HepG2 (cell line): ENCODE results near the gene ABAT. TPM values are rescaled to one million over a fixed set of nuclear protein-coding genes. Genes with fewer than 3 reads are reported as not detected.

Experiments
- AHR ChIP-seq: IDR thresholded peaks from 2 replicates; pipeline ENCODE4 v1.6.1; 2018; ENCODE audit warnings: missing genetic modification reagents, missing compliant biosample characterization
- CAMTA2 ChIP-seq: sonication (generic); formaldehyde crosslinking; IDR thresholded peaks from 2 replicates; pipeline ENCODE4 v1.4.0; 2020; ENCODE audit warnings: mild to moderate bottlenecking, missing genetic modification reagents, borderline replicate concordance
- DRAP1 ChIP-seq: IDR thresholded peaks from 2 replicates; pipeline ENCODE4 v1.6.1; 2016; ENCODE audit warnings: missing genetic modification reagents, missing compliant biosample characterization
- HMGXB3 ChIP-seq: sonication (generic); formaldehyde crosslinking; IDR thresholded peaks from 2 replicates; pipeline ENCODE4 v1.4.0; 2020; ENCODE audit warnings: missing genetic modification reagents, borderline replicate concordance
- NFKBIZ ChIP-seq: IDR thresholded peaks from 2 replicates; pipeline ENCODE4 v1.6.1; 2018; ENCODE audit warnings: missing genetic modification reagents, missing compliant biosample characterization
- NR2F2 ChIP-seq: IDR thresholded peaks from 2 replicates; pipeline ENCODE4 v1.6.1; 2012; ENCODE audit warnings: low read depth, inconsistent platforms, borderline replicate concordance
- SUZ12 ChIP-seq: fragments of 150-350 bp; IDR thresholded peaks from 2 replicates; pipeline ENCODE4 v1.6.1; 2014; ENCODE audit warnings: low read depth, low read length
- U2AF1 ChIP-seq: fragments of 200-400 bp; formaldehyde crosslinking; optimal IDR thresholded peaks from 2 replicates; pipeline ENCODE3; 2017; ENCODE audit warnings: mild to moderate bottlenecking, low read depth, low read length
- ZBTB40 ChIP-seq, 2 experiments: fragments of 450-650 bp in 1 of 2; sonication (generic) in 1 of 2; formaldehyde crosslinking in 1 of 2; IDR thresholded peaks; 2 replicates each; pipeline versions ENCODE4 v1.6.1 to v1.8.0; 2016 to 2022; ENCODE audit warnings: antibody characterized with exemption in 1 of 2, mild to moderate bottlenecking in 1 of 2, missing genetic modification reagents in 1 of 2
- ZNF263 ChIP-seq: sonication (generic); formaldehyde crosslinking; IDR thresholded peaks from 2 replicates; pipeline ENCODE4 v1.4.0; 2020; ENCODE audit warnings: missing genetic modification reagents
- ZNF331 ChIP-seq: sonication (generic); formaldehyde crosslinking; IDR thresholded peaks from 2 replicates; pipeline ENCODE4 v1.4.0; 2020; ENCODE audit warnings: missing genetic modification reagents
- ZNF766 ChIP-seq: sonication (generic); formaldehyde crosslinking; IDR thresholded peaks from 2 replicates; pipeline ENCODE4 v1.5.0; 2020; ENCODE audit warnings: missing genetic modification reagents, borderline replicate concordance
- ZNF879 ChIP-seq: sonication (generic); formaldehyde crosslinking; IDR thresholded peaks from 2 replicates; pipeline ENCODE4 v1.8.1; 2023; ENCODE audit warnings: missing genetic modification reagents
- ZSCAN5A ChIP-seq: sonication (generic); formaldehyde crosslinking; IDR thresholded peaks from 2 replicates; pipeline ENCODE4 v1.8.0; 2022; ENCODE audit warnings: mild to moderate bottlenecking, missing genetic modification reagents, borderline replicate concordance
- polyA plus RNA-seq, 8 experiments: library from polyadenylated mRNA; depleted of rRNA in 3 of 8; stranded (reverse) in 7 of 8; unstranded in 1 of 8; fragments of >200 nt; fragmentation: Illumina TruSeq in 4 of 8; extraction: Trizol in 4 of 8; gene quantifications; 2 replicates each; pipeline versions ENCODE4 v1.2.1 to v1.2.3, GENCODE V29; 2011 to 2016; ENCODE audit warnings: low read depth in 4 of 8, missing spikeins in 1 of 8, mixed read lengths in 1 of 8; ENCODE audit not compliant: insufficient read depth in 1 of 8
- total RNA-seq, 5 experiments: library from RNA; depleted of rRNA; stranded (reverse); fragments of >200 nt; fragmentation: Illumina TruSeq; extraction: Trizol; gene quantifications; 2 replicates each; pipeline ENCODE4 v1.2.3, GENCODE V29; 2016; ENCODE audit warnings: low read depth in 1 of 5

The ABAT gene
- total and polyA plus RNA-seq, 2 of the 13 experiments (the other 11 are each of a cell fraction or from before 2014, with no cell fraction given), result 47.6 to 97.3 TPM

GRCh38 chr16:8676737-8677375, 2.4 kb downstream of the ABAT start (continued):
- TF ChIP-seq ZBTB40 (IDR thresholded peaks at IDR 0.05) (no peak), ZBTB40 (CRISPR knock-in tag; IDR thresholded peaks at IDR 0.05) (no peak), CAMTA2 (CRISPR knock-in tag) (no peak), ZNF331 (no peak), NR2F2 (no peak), ZNF766 (CRISPR knock-in tag) (no peak), ZNF879 (CRISPR knock-in tag) (no peak), AHR (CRISPR knock-in tag) (no peak), DRAP1 (CRISPR knock-in tag) (no peak), HMGXB3 (CRISPR knock-in tag) (no peak), ZSCAN5A (CRISPR knock-in tag) (no peak), SUZ12 (no peak), NFKBIZ (CRISPR knock-in tag) (no peak), U2AF1 (no peak), ZNF263 (CRISPR knock-in tag) (no peak)
